Lower leg skin (tissue), 3 donors: ENCODE measurements around the gene FIGN.

Experiments used
- CTCF ChIP-seq, 3 donors: fragments of 450-650 bp; IDR thresholded peaks; one replicate each; pipeline ENCODE4 v1.5.1; 2016; ENCODE audit warnings: antibody characterized with exemption in 3 of 3, mild to moderate bottlenecking in 3 of 3, moderate library complexity in 2 of 3
- POLR2A ChIP-seq, 2 donors: fragments of 450-650 bp; IDR thresholded peaks; one replicate each; pipeline ENCODE4 v1.6.1; 2016 to 2017; ENCODE audit warnings: antibody characterized with exemption in 2 of 2, mild to moderate bottlenecking in 1 of 2, moderate library complexity in 1 of 2

GRCh38 chr2:163592954-163593622 lies 142.7 kb downstream of the FIGN start:
- no peak for TF ChIP-seq CTCF (IDR thresholded peaks at IDR 0.05)
- no peak for TF ChIP-seq POLR2A (IDR thresholded peaks at IDR 0.05)
